CD4-positive, alpha-beta T cell treated with Interleukin-12 subunit alpha and Interleukin-12 subunit beta, for 1 hour (primary cell): ENCODE results near the gene GRID1.
"Not testable (repeated sequence)": the region's sequence is repeated elsewhere in the genome, so short reads cannot be mapped to it uniquely, and the experiment has no call there.

Source experiments
- DNase-seq: peaks from one replicate; pipeline ENCODE4 v3.0.0-alpha.2; 2020

Gene GRID1

GRCh38 chr10:86113983-86114382 is 252.6 kb downstream of the GRID1 start:
- no peak for DNase-seq

DNA sequence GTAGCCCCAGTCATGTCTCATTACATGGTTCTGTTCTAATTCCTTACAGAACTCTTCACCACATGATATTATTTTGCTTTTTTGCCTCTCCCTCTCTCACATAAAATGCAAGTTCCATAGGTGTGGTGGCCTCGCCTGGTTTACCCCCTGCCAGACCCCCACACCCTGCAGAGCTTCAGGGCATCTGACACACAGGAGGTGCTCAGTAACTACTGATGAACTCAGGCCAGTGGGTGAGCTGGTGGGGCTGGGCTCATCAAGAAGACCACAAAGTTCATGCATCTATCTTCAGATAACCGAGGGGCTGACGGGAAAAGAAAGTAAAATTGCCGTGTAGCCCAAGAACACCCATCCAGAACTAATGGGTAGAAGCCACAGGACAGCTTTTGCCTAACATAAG is 253.1 kb downstream of the GRID1 start:
- no peak for DNase-seq

GRCh38 chr10:86113044-86113443 is 253.6 kb downstream of the GRID1 start:
- DNase-seq: no peak

DNA sequence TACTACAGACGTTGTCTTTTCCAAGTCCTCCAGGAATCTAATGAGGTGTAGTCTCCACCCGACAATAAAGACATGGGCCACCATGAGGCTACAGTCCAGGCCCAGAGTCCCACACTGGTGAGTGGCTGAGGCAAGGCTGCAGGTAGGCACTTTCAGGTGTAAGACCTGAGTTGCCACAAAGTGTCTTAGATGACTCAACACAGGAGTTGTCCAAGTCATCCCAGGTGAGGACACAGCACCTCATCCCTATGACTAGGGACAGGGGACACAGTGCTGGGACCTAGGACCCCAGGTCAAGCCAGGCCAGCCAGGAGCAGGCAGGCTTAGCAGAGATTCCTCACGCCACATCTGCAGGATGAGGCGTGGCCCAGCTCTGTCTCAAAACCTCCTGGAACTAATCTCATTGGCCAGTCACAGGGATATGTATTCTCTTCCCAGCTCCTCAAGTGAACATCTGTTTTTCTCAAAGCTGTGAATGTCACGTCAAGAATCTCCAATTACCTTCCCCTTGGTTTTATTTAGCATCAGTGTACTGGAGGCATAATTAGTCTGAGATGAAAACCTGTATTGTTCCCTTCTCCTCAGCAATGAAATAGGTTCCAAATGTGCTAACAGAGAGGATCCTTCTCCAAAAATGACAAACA is 254.6 kb downstream of the GRID1 start:
- no peak for DNase-seq

DNA sequence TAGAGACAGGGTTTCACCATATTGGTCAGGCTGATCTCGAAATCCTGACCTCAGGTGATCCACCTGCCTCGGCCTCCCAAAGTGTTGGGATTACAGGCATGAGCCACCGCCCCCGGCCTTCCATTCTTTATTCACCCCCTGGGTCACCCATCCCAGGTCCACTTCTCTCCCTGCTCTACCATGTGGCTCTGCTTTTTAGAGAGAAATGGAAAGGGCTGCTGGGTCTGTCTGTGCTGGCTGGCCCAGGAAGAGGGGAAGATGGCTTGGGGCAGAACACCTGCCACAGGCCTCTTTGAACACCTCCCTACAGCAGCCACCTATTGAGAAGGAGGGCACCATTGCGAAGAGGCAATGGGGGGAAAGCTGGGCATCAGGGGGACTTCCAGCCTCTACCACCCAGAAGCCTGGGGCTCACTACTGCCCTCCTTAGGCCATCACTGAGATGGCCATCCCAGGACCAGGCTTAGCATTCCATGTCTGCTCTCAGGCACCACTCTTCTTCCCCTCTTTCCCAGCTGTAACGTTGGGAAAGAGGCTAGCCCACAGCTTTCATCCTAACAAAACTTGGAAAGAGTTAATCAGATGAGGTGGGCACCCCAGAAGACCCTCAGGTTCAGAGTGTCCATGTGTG is 256.3 kb downstream of the GRID1 start:
- DNase-seq: no peak

DNA sequence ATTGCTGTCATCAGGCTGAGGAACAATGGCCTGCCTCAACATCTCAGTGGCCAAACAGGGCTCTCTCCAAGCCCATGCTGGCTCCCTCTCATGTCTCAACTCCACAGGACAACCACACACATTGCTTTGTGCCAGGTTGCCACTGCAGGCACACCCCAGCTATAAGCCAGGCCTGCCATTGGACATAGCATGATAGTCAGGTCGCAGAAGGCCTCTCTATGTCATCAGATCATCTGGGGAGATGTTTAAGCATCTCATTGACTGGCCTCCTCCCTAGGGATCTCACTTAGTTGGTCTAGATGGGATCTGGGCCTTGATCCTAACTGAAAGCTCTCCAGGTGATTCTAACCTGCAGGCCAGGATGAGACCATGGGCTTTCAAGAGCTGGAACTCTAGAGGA is 257.2 kb downstream of the GRID1 start:
- no peak for DNase-seq

DNA sequence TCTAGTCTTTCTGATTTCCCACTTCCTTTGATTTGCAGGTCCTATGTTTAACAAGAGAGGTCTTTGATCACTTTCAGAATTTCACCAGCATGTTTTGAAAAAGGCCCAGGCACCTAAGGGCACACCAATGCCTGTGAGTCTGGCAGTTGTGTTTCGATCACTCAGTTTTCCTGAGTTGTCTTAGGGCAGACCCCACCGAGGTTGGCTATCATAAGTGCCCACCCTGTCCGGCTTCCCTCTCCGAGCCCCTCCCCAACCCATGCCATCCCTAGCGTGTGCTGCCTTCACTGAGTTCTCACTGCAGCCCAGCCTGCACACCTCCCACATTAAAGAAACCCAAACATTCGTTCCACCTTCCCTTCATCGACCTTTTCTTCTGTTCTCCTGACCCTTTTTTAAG is 257.9 kb downstream of the GRID1 start:
- DNase-seq: no peak

GRCh38 chr10:86107611-86108310 is 258.8 kb downstream of the GRID1 start:
- not testable (repeated sequence) for DNase-seq

DNA sequence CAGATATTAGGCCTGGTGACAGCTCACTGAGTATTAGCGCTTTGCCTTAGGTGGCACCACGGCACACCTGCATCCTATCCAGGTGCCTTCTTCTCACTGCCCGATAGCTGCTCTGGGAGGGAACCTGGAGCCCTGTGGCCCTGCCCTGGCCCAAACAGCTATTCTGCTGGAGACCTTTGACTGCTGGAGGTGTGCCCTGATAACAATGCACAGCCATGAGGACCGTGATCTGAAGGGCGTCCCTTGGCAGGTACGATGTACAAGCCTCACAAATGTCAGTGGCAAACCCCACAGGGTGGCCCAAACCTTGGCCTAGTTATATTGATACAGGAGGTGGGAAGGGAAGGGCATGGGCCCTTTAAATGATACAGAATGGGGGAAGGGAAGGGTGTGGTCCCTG is 259.5 kb downstream of the GRID1 start:
- DNase-seq: no peak

- no peak for DNase-seq
Observed at GRCh38 chr10:86106616-86107015, 260.0 kb downstream of the GRID1 start.

DNA sequence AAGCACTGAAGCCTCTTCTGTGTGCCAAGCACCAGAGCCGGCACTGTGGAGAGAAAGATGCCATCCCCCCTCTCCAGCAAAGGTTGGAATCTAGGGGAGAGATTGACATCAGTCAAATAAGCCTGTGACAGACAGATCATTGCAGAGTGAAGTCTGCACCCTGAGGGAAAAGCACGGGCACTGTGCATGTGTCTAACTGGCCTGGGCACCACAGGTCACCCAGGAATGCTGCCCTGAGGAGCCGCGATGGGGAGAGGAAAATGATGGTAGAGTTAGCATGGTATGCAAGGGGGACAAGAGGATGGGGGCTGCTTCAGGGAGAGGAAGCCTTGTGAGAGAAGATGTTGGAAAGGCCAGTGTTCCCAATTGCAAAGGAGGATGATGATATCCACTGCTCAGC is 261.0 kb downstream of the GRID1 start:
- DNase-seq: no peak

- no peak for DNase-seq
Observed at GRCh38 chr10:86105181-86105580, 261.4 kb downstream of the GRID1 start.

- DNase-seq: no peak
Observed at GRCh38 chr10:86104611-86105145, 261.9 kb downstream of the GRID1 start.

DNA sequence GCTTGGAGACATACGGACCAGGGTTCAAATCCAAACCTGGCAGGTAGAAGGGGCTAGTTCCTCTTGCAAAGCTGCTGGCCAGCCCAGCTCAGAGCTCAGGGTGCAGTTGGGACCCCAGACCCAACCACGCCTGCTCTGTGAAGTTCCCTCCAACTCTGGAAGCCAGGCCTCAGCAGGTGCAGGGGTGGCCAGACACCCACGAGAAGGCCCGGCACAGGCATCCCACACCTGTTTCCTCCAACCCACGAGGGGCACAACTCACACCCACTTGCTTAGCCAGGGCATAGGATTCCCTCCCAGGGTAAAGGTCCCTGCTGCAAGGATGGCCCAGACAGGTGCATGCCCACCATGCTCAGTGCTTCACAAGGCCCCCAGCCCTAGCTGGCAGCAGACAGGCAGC is 262.4 kb downstream of the GRID1 start:
- no peak for DNase-seq

- DNase-seq: no peak
Observed at GRCh38 chr10:86103391-86104101, 263.0 kb downstream of the GRID1 start.

DNA sequence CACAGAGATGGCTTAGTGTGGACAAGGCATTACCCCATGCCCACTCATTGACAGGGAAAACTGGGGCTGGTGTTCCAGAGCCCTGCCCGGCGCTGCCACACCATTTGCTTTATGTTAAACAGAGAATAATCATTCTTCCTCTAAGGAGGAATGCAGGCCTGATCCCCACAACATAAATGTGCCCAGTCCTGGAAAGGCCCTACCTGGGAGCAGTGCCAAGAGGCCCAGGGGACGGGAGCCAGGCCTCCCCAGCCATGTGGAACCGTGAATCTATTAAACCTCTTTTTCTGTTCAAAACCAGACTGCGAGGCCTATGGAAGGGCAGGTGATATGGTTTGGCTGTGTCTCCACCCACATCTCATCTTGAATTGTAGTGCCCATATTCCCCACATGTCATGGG is 264.1 kb downstream of the GRID1 start:
- no peak for DNase-seq

DNA sequence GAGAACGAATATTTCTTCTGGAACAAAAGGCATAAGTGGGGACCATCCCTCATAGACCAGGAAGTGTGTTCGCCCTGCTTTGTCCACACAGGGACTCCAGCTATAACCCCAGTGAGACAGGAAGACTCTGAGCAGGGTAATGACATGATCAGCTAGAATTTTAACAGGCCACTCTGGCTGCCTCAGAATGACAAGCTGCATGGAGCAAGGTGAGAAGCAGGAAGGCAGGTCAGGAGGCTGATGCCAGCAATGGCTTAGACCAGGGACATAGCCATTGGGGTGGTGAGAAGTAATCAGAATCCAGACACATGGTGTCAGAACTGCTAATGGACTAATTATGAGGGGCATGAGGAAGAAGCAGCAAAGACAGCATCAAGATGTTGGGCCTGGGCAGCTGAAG is 264.6 kb downstream of the GRID1 start:
- DNase-seq: no peak

DNA sequence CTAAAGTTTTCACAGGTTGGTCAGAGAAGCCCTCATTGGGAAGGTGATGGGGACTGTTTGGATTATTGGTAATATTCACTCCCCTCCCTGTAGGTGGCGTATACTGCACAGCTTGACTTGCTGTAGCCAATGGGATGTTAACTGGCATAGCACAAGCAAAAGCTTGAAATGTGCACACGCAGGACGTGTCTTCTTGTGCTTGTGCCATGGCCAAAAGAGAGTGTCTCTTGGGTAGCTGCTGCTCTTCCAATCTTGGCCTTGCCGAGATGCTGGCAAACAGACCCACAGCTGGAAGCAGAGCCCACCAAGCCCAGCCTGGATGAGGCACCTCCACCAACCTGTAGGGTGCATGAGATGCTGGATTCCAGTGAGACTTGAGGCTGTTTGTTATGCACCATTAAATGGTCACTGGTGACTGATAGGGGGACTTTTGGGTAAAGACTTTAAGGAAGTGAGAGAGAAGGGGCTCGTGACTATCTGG is 266.0 kb downstream of the GRID1 start:
- no peak for DNase-seq

DNA sequence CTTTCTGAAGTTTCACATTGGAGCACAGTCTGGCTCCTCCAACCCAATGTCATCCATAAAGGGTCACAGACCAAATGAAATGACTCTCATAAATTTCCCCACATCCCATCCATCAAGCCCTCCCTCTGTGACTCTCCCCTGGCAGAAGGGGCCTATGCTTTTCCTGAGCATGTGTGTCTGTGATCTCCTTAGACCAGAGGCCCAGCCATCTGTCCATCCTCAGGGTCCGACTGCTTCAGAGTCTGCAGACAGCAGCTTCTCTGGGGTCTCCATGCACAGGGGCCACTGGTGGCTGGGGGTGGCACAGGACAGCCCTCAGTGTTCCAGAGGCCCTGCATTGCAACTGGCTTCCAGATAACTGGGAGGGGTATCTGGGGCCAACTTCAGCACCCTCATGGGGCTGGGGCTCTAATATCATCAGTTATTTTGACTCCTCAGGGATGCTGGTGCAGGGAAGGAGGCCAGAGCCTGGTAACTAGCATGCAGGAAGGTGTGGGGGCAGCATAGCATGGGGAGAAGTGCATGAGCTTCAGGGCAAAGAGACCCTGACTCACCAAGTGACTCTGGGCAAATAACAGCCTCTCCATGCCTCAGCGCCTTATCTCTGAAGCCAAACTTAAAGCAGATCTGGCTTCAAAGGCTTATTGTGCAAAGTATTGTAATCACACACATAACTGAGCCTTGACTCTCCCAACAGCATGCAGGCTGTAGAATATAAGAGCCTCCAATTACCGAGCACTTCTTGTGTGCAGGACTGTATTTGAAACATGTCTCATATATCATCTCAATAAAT is 266.9 kb downstream of the GRID1 start:
- DNase-seq: no peak

DNA sequence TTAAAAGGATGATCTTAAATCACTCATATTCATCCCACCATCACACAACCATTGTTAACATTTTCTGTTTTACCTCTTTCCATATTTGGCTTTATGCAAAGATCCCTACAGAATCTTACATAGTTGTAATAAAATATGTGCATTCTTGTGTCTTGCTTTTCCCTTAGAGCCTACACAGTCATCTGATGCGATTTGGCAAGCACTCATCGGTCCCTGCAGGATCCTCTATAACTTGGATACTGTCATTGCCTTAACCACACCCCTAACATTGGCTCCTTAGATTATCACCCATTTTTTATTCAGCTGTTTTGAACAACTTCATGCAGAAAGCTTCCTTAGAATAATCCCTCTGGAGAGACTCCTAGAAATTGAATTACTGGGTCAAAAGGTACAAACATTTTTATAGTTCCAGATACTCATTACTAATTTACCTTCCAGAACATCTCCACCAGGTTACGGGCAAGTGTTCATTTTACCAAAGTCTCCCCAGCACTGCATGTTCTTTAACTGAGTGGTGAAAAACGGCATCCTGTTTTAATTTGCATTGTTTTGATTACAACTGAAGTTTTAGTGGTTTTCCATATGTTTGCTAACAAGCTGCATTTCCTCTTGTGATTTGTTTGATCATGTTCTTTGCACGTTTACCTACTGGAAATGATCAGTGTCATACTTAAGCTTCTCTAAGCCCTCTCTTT is 268.3 kb downstream of the GRID1 start:
- DNase-seq: no peak

DNA sequence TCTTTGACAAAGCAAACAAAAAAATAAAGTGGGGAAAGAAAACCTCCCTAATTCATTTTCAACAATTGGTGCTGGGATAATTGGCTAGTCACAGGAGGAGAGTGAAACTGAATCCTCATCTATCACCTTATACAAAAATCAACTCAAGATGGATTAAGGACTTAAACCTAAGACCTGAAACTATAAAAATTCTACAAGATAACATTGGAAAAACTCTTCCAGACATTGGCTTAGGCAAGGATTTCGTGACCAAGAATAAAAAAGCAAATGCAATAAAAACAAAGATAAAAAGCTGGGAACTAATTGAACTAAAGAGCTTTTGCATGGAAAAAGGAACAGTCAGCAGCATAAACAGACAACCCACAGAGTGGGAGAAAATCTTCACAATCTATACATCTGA is 271.5 kb downstream of the GRID1 start:
- DNase-seq: not testable (repeated sequence)

- not testable (repeated sequence) for DNase-seq
Observed at GRCh38 chr10:86092311-86092710, 274.3 kb downstream of the GRID1 start.
